Activated naive CD4-positive, alpha-beta T cell treated with anti-CD3 and anti-CD28 coated beads, Interleukin-2, amount 10 ng/mL, durations not matched to agents 7 days and 5 days (primary cell): ENCODE data around the gene COA3.

ENCODE experiments used
- CTCF ChIA-PET: fragments of 350-600 bp; sonication (Branson Sonifier 250); formaldehyde crosslinking; loops from one replicate; lab custom pipeline; 2021; ENCODE audit warnings: antibody characterized with exemption; lab: Charles Lee
- DNase-seq: peaks from one replicate; pipeline ENCODE4 v3.0.0-alpha.2; 2020
- H3K27ac Mint-ChIP-seq: one replicate; pipeline ENCODE4 v1.8.0; 2021; ENCODE audit warnings: mild to moderate bottlenecking, moderate library complexity, mixed read lengths
- H3K27me3 Mint-ChIP-seq: one replicate; pipeline ENCODE4 v1.8.0; 2021; ENCODE audit warnings: mild to moderate bottlenecking, mixed read lengths
- H3K36me3 Mint-ChIP-seq: one replicate; pipeline ENCODE4 v1.8.0; 2021; ENCODE audit warnings: mixed read lengths
- H3K4me1 Mint-ChIP-seq: one replicate; pipeline ENCODE4 v1.8.0; 2021; ENCODE audit warnings: mixed read lengths
- H3K4me3 Mint-ChIP-seq: one replicate; pipeline ENCODE4 v1.8.0; 2021; ENCODE audit warnings: mild to moderate bottlenecking, moderate library complexity, mixed read lengths
- H3K9me3 Mint-ChIP-seq: one replicate; pipeline ENCODE4 v1.8.0; 2021; ENCODE audit warnings: mixed read lengths

The COA3 gene

GRCh38 chr17:42798383-42799380 lies at the start of gene COA3, which contains the start of gene CNTD1:
Gene COA3, minus strand, starts transcription at chr17:42798704. Its CDS starts 23 bp downstream, at chr17:42798681.
Gene CNTD1, plus strand, starts transcription at chr17:42798861. Its CDS starts 207 bp downstream, at chr17:42799068.
- H3K9me3 Mint-ChIP-seq, result no peaks in the 10 kb centered on the region
- CTCF ChIA-PET, result interaction anchor here (1.5 kb wide), 1 partner anchor 76 kb away, joined by 3 read pairs; no protein-coding TSS in a partner anchor
- peak within 1 kb of the TSS; percentile 70 for H3K27ac Mint-ChIP-seq
- H3K4me1 Mint-ChIP-seq, result peaks cover 27% of the 10 kb centered on the region
- peaks cover 8% of the 10 kb centered on the region for H3K36me3 Mint-ChIP-seq
- peaks cover 15% of the 10 kb centered on the region for H3K27me3 Mint-ChIP-seq
- DNase-seq, result peak; percentile 90
- peak within 1 kb of the TSS; percentile 93 for H3K4me3 Mint-ChIP-seq

GRCh38 chr17:42848093-42848492 lies 49.6 kb upstream of the COA3 start:
- Mint-ChIP-seq H3K36me3 (peaks cover 16% of the 10 kb centered on the region), H3K27ac (no peak overlapping the region), H3K9me3 (no peaks in the 10 kb centered on the region), H3K27me3 (no peaks in the 10 kb centered on the region), H3K4me3 (no peak overlapping the region), H3K4me1 (peaks cover 2% of the 10 kb centered on the region)
- no peak for DNase-seq
- CTCF ChIA-PET, result no interaction called here

GRCh38 chr17:42846594-42847280 lies 48.2 kb upstream of the COA3 start:
- H3K36me3 Mint-ChIP-seq, result peaks cover 29% of the 10 kb centered on the region
- H3K4me1 Mint-ChIP-seq, result peaks cover 2% of the 10 kb centered on the region
- CTCF ChIA-PET, result no interaction called here
- H3K9me3 Mint-ChIP-seq, result no peaks in the 10 kb centered on the region
- no peak overlapping the region for H3K4me3 Mint-ChIP-seq
- no peaks in the 10 kb centered on the region for H3K27me3 Mint-ChIP-seq
- H3K27ac Mint-ChIP-seq, result no peak overlapping the region
- DNase-seq, result no peak

GRCh38 chr17:42845918-42846593 lies 47.6 kb upstream of the COA3 start:
- no peak for DNase-seq
- H3K9me3 Mint-ChIP-seq, result no peaks in the 10 kb centered on the region
- peaks cover 34% of the 10 kb centered on the region for H3K36me3 Mint-ChIP-seq
- CTCF ChIA-PET, result interaction anchor here (1.1 to 1.4 kb wide), 2 partner anchors 83 to 152 kb away, joined by 3 to 4 read pairs; partner anchors contain the start of gene RPL27
- no peaks in the 10 kb centered on the region for H3K27me3 Mint-ChIP-seq
- no peak overlapping the region for H3K4me3 Mint-ChIP-seq
- no peak overlapping the region for H3K27ac Mint-ChIP-seq
- H3K4me1 Mint-ChIP-seq, result peaks cover 2% of the 10 kb centered on the region

GRCh38 chr17:42845556-42845917 lies 47.0 kb upstream of the COA3 start:
- H3K27ac Mint-ChIP-seq, result no peak overlapping the region
- DNase-seq, result no peak
- H3K4me1 Mint-ChIP-seq, result peaks cover 2% of the 10 kb centered on the region
- no peaks in the 10 kb centered on the region for H3K27me3 Mint-ChIP-seq
- H3K9me3 Mint-ChIP-seq, result no peaks in the 10 kb centered on the region
- peaks cover 36% of the 10 kb centered on the region for H3K36me3 Mint-ChIP-seq
- CTCF ChIA-PET, result interaction anchor here (1.1 to 1.4 kb wide), 2 partner anchors 83 to 152 kb away, joined by 3 to 4 read pairs; partner anchors contain the start of gene RPL27
- H3K4me3 Mint-ChIP-seq, result no peak overlapping the region

- no peak overlapping the region for H3K27ac Mint-ChIP-seq
- no peaks in the 10 kb centered on the region for H3K27me3 Mint-ChIP-seq
- CTCF ChIA-PET, result interaction anchor here (1.1 to 1.4 kb wide), 2 partner anchors 84 to 153 kb away, joined by 3 to 4 read pairs; partner anchors contain the start of gene RPL27
- no peaks in the 10 kb centered on the region for H3K9me3 Mint-ChIP-seq
- peaks cover 40% of the 10 kb centered on the region for H3K36me3 Mint-ChIP-seq
- no peak overlapping the region for H3K4me3 Mint-ChIP-seq
- no peak for DNase-seq
- H3K4me1 Mint-ChIP-seq, result peaks cover 2% of the 10 kb centered on the region
Measured at GRCh38 chr17:42844761-42845555, 46.5 kb upstream of the COA3 start.

GRCh38 chr17:42844271-42844670 lies 45.8 kb upstream of the COA3 start, which contains the start of gene AOC2:
Gene AOC2, plus strand, starts transcription at chr17:42844580. Its CDS starts 47 bp downstream, at chr17:42844627.
- Mint-ChIP-seq H3K27ac (no peak within 1 kb of the TSS), H3K27me3 (no peaks in the 10 kb centered on the region), H3K9me3 (no peaks in the 10 kb centered on the region), H3K36me3 (peaks cover 44% of the 10 kb centered on the region), H3K4me3 (no peak within 1 kb of the TSS), H3K4me1 (peaks cover 2% of the 10 kb centered on the region)
- CTCF ChIA-PET, result interaction anchor here (0.9 to 1.7 kb wide), 2 partner anchors 10 to 20 kb away, joined by 3 to 4 read pairs; partner anchors contain the start of gene BECN1
- DNase-seq, result no peak

- DNase-seq, result no peak
- no peaks in the 10 kb centered on the region for H3K9me3 Mint-ChIP-seq
- no peak overlapping the region for H3K27ac Mint-ChIP-seq
- peaks cover 2% of the 10 kb centered on the region for H3K4me1 Mint-ChIP-seq
- H3K4me3 Mint-ChIP-seq, result no peak overlapping the region
- CTCF ChIA-PET, result interaction anchor here (0.9 to 1.7 kb wide), 7 partner anchors 9 to 265 kb away, joined by 3 to 5 read pairs (median 3); partner anchors contain the start of genes BECN1 and RPL27
- peaks cover 52% of the 10 kb centered on the region for H3K36me3 Mint-ChIP-seq
- H3K27me3 Mint-ChIP-seq, result no peaks in the 10 kb centered on the region
Measured at GRCh38 chr17:42843358-42843934, 44.9 kb upstream of the COA3 start.

- no peak overlapping the region for H3K4me3 Mint-ChIP-seq
- H3K4me1 Mint-ChIP-seq, result peaks cover 2% of the 10 kb centered on the region
- peaks cover 62% of the 10 kb centered on the region for H3K36me3 Mint-ChIP-seq
- H3K27me3 Mint-ChIP-seq, result no peaks in the 10 kb centered on the region
- no peaks in the 10 kb centered on the region for H3K9me3 Mint-ChIP-seq
- no peak for DNase-seq
- no peak overlapping the region for H3K27ac Mint-ChIP-seq
- CTCF ChIA-PET, result interaction anchor here (0.7 to 1.3 kb wide), 4 partner anchors 88 to 327 kb away, joined by 3 to 5 read pairs (median 3); no protein-coding TSS in a partner anchor
Measured at GRCh38 chr17:42841975-42842685, 43.6 kb upstream of the COA3 start.

GRCh38 chr17:42835732-42836131 lies 37.2 kb upstream of the COA3 start:
- H3K4me3 Mint-ChIP-seq, result no peak overlapping the region

GRCh38 chr17:42833767-42834422 lies 35.4 kb upstream of the COA3 start:
- H3K4me3 Mint-ChIP-seq, result peak overlapping the region; percentile 91
- CTCF ChIA-PET, result interaction anchor here (0.6 to 5.6 kb wide), 7 partner anchors 10 to 1285 kb away, joined by 3 to 24 read pairs (median 3); partner anchors contain the start of genes BECN1, PSMC3IP and RPL27
- H3K9me3 Mint-ChIP-seq, result no peaks in the 10 kb centered on the region
- peak overlapping the region; percentile 98 for H3K27ac Mint-ChIP-seq
- H3K4me1 Mint-ChIP-seq, result peaks cover 28% of the 10 kb centered on the region
- peaks cover 4% of the 10 kb centered on the region for H3K27me3 Mint-ChIP-seq
- DNase-seq, result no peak
- peaks cover 29% of the 10 kb centered on the region for H3K36me3 Mint-ChIP-seq

More at GRCh38 chr17:42835732-42836131, 37.2 kb upstream of the COA3 start:
- H3K27me3 Mint-ChIP-seq, result peaks cover 4% of the 10 kb centered on the region
- DNase-seq, result no peak
- CTCF ChIA-PET, result interaction anchor here (0.7 to 5.6 kb wide), 3 partner anchors 12 to 1356 kb away, joined by 3 to 24 read pairs (median 3); partner anchors contain the start of gene BECN1
- no peak overlapping the region for H3K27ac Mint-ChIP-seq
- H3K4me1 Mint-ChIP-seq, result peaks cover 28% of the 10 kb centered on the region
- peaks cover 42% of the 10 kb centered on the region for H3K36me3 Mint-ChIP-seq
- H3K9me3 Mint-ChIP-seq, result no peaks in the 10 kb centered on the region
